Sigmoid colon (tissue), 4 donors: ENCODE data around the gene GDE1.

ENCODE experiments used
- CTCF ChIP-seq, 4 experiments: fragments of 450-650 bp in 3 of 4; fragments of 200-600 bp in 1 of 4; IDR thresholded peaks; one replicate each; pipeline ENCODE4 v1.5.1; 2016 to 2019; ENCODE audit warnings: antibody characterized with exemption in 4 of 4, mild to moderate bottlenecking in 3 of 4, moderate library complexity in 2 of 4
- EP300 ChIP-seq, 4 donors: sonication (generic); formaldehyde crosslinking; IDR thresholded peaks; one replicate each; pipeline ENCODE4 v1.6.1; 2017; ENCODE audit warnings: antibody characterized with exemption in 4 of 4
- POLR2AphosphoS5 ChIP-seq, 4 donors: sonication (generic); formaldehyde crosslinking; IDR thresholded peaks; one replicate each; pipeline ENCODE4 v1.6.1; 2017; ENCODE audit warnings: antibody characterized with exemption in 4 of 4

- TF ChIP-seq POLR2AphosphoS5 (IDR thresholded peaks at IDR 0.05) (no peak), CTCF (IDR thresholded peaks at IDR 0.05) (no peak), EP300 (IDR thresholded peaks at IDR 0.05) (no peak)
Observed at GRCh38 chr16:19486750-19487325, 35.1 kb downstream of the GDE1 start.
